22Rv1 (cell line): ENCODE measurements around the gene COL4A2.

Experiments
- H3K27ac ChIP-seq: fragments of 450-650 bp; 2 replicates; pipeline ENCODE4 v1.5.1; 2017
- ZFX ChIP-seq: fragments of 450-650 bp; IDR thresholded peaks from 2 replicates; pipeline ENCODE4 v1.6.1; 2017; ENCODE audit warnings: antibody characterized with exemption, borderline replicate concordance
- TF ChIP-seq, protein P1 (sequence below): fragments of 450-650 bp; IDR thresholded peaks from 2 replicates; pipeline ENCODE4 v1.5.1; 2017; ENCODE audit warnings: mild to moderate bottlenecking

The COL4A2 gene

DNA sequence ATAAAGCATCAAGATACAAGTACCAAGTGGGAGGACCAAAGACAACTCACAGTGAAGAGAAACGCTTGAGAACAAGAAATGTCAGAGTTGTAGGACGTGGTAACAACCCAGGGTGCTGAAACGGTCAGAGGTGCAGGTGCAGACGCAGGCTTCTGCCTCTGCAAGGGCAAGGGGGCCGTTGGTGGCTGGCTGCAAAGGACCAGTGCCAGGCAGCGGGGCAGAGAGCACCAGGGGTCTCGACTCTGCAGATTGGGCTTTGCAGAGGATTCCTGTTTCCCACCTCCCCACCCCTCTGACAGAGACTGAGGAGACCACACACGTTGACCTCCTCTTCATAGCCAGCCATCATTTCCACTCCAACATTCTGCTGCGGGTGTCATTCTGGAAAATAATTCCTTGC lies 216.1 kb downstream of the COL4A2 start:
- TF ChIP-seq, protein P1, sequence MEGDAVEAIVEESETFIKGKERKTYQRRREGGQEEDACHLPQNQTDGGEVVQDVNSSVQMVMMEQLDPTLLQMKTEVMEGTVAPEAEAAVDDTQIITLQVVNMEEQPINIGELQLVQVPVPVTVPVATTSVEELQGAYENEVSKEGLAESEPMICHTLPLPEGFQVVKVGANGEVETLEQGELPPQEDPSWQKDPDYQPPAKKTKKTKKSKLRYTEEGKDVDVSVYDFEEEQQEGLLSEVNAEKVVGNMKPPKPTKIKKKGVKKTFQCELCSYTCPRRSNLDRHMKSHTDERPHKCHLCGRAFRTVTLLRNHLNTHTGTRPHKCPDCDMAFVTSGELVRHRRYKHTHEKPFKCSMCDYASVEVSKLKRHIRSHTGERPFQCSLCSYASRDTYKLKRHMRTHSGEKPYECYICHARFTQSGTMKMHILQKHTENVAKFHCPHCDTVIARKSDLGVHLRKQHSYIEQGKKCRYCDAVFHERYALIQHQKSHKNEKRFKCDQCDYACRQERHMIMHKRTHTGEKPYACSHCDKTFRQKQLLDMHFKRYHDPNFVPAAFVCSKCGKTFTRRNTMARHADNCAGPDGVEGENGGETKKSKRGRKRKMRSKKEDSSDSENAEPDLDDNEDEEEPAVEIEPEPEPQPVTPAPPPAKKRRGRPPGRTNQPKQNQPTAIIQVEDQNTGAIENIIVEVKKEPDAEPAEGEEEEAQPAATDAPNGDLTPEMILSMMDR: no peak
- TF ChIP-seq ZFX: no peak
- no peak overlapping the region for H3K27ac ChIP-seq

DNA sequence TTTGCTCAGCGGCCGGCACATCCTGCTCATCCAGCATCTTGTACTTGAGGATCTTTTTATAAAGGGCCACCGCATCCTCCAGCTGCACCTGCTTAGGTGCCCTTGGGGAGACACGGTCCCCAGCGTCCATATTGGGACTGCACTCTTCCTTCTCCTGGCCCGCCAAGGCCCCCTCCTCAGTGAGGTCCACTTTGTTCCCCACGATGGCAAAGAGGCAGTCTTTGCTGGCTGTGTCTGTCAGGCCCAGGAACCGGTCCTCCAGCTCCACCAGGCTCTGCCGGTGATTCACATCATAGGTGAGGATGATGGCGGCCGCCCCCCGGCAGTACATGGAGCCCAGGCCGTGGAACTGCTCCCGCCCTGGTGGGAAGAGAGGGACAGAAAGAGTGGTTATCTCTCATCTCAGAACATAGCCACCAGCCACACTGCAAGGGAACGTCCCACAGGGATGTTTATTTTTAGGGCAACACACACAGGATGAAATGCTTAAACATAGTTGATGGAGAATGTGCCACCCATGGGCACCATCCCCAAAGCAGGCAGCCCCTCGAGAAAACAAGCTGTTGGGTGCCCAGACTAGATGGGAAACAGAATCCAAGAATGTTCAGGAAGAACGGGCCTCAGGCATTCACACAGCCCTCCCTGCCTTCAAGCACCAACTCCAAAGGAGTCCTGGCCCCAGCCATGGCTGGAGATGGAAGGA lies 216.9 kb downstream of the COL4A2 start:
- H3K27ac ChIP-seq: no peak overlapping the region

DNA sequence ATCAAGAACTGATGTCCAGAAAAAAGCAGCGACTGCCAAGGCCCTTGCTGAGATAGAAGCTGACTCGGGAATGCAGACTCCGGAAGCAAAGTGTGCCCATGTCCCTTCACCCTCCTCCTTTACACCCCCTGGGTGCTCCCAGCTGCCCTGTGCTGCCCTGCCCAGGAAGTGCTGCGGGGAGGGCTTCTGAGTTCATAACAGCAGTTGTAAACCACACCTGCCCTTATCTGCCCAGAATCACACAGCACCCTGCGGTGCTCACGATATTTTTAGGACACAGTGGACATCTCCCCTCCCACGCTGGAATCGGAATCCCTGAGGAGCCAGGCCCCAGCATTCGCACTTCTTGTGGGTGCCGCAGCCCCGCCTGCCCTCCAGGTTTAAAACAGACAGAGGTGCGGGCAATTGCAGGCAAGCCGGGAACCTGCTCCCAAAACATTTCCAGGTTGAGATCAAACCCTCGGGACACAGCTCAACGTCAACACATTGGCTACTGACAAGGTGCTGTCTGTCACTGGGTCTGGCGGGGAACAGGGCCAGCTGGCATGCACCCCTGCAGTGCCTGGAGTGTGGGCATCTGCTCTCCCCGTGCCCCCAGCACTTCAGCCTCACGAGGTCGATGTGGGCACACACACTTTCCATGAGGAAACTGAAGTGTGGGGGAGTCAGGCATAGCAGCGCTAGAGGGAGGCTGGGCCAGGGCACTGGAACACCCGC lies 217.6 kb downstream of the COL4A2 start:
- no peak for TF ChIP-seq ZFX
- TF ChIP-seq, protein P1: no peak
- H3K27ac ChIP-seq: no peak overlapping the region

More for the DNA sequence above, 216.9 kb downstream of the COL4A2 start:
- TF ChIP-seq, protein P1: no peak
- TF ChIP-seq ZFX: no peak

DNA sequence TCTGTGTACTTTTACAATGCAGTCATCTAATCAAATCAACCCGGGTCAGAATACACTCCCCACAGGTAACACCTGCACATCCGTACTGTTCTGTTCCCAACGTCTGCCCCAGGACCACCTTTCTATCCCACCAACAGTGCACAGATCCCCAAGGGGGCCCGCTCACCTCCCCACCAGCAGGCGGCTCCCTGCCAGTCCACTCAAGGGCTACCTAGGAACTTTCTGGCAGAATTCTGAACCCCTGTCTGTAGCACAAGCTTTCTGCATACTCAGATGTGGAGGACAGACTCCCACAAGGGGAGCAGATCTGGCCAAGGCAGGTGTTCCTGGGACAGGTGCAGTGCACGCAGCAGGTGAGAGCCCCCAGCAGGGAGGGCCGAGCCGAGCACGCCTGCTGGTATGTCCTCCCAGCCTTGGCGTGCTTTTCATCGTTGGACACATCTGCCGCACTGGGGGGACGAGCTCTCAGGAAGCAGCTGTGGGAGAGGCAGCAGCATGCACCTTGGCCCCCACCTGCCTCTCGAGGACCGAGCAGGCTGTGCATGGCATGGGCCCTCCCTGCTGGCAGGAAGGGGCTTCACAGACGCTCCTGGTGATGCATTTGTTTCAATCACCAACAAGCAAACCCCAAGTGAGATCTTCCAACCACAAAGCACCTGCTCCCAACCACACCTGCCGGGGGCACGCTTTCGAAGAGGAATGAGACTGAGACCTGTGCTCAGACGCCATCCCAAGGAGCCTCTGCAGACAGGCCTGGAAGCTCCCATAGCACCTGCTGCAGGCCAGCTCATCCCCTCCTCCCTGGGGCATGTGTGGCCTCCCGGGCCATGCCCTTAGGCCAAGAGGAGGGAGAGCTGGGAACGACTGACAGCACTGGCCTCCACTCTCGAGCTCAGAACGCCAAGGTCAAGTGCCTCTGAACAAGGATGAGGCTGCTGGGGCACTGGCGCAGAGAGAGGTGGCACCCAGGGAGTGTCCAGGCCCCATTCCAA lies 218.5 kb downstream of the COL4A2 start:
- TF ChIP-seq ZFX: no peak
- TF ChIP-seq, protein P1: no peak
- H3K27ac ChIP-seq: no peak overlapping the region

DNA sequence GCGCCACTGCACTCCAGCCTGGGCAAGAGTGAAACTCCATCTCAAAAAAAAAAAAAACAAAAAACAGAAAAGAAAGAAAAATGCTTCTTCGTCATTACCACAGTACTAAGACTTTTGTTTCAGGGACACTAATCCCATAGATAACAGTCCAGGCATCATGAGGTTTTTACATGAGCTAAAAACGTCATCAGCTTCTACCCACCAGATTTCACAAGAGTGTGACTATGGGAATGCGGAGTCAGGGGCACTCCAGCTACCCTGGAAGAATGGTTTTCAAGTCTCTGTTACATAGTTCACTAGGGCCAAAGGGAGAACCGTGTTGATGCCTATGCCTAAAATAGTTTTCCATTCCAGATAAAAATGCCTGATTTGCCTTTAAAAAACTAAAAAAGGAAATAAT lies 221.3 kb downstream of the COL4A2 start:
- no peak overlapping the region for H3K27ac ChIP-seq
- TF ChIP-seq, protein P1: no peak
- no peak for TF ChIP-seq ZFX

DNA sequence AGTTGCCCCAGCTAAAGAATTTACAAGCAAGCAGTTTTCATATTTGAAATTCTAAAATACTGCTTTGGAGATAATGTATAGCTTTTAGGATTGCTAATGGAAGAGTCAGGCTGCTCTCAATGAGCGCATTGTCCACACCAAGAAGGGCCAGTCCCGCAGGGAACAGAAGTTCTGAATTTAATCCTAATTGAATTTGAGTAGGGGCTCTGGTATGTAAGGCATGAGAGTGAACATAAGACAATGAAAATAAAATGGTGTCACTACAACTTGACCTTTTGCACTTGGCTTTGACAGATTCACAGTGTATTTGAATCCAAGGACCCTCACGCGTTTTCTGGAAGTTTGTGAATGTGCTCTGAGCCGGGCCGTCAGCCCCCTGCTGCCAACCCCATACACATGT lies 221.8 kb downstream of the COL4A2 start:
- no peak overlapping the region for H3K27ac ChIP-seq
- TF ChIP-seq, protein P1: no peak
- no peak for TF ChIP-seq ZFX
